ENCODE data around the gene AAK1.
A peak's percentile ranks its signal among the peaks of the same experiment; 100 is the strongest.
"Not testable (repeated sequence)": the region's sequence is repeated elsewhere in the genome, so short reads cannot be mapped to it uniquely, and the experiment has no call there.

The AAK1 gene

DNA sequence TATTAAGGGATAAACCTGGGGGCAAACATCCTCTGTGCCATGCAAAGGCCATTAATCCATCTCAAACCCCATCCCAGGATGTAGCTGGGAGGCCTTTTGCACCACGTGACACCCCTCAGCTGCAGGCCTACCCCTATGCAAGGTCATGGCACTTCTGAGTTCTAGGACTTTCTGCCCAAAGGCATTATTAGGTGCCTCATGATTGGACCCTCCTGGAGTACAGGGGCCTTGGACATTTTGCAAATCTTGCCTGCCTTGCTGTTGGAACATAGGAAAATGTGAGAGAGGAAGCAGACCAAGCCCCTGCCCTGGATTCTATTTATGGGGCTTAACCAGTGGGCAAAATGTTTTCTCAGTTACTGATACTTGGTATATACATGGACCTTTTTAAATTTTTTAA lies 162.1 kb downstream of the AAK1 start:
- DNase-seq = no peak

GRCh38 chr2:69477627-69478026 lies 165.9 kb downstream of the AAK1 start:
- no peak for DNase-seq

GRCh38 chr2:69474688-69475087 lies 168.9 kb downstream of the AAK1 start:
- DNase-seq = no peak

- DNase-seq = no peak
Observed at GRCh38 chr2:69471793-69472192, 171.7 kb downstream of the AAK1 start.

DNA sequence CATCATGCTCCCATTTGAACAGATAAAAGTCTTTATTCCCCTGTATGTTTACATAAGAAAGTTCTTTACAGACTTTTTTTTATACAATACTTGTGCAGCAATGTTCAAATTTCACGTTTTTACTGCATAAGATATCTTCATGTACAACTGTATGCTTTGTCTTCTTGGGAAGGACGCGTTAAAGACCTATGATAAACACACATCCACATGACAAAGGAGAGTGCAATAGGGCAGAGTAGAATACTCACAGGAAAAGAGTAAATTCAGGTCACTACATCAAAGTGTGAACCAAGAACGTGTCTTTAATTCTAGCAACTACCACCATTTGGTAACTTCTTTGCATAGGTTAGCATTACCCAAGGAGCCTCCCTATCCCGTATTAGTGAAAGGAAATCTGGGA lies 172.6 kb downstream of the AAK1 start:
- DNase-seq = no peak

GRCh38 chr2:69469784-69470183 lies 173.8 kb downstream of the AAK1 start:
- DNase-seq = no peak

DNA sequence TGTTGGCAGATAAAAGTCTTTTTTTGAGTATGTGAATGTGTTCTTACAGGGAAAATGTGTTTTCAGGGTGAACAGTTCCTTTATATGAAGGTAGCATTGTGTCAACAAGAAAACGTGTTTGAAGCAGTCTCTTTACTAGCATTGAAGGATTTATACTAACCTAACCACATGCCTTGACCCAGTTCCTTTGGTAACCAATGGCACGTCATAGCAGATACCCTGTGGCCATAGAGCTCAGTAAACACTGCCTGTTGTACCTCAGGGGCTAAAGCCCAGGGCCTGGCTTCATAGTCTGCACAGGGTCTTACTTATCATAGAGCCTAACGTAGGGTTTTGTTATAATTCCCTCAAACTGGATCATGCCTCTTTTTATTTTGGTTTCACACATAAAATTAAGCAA lies 174.2 kb downstream of the AAK1 start:
- DNase-seq = no peak

GRCh38 chr2:69466728-69467127 lies 176.8 kb downstream of the AAK1 start:
- DNase-seq = no peak

GRCh38 chr2:69465513-69466456 lies 177.8 kb downstream of the AAK1 start:
- no peak for DNase-seq

DNA sequence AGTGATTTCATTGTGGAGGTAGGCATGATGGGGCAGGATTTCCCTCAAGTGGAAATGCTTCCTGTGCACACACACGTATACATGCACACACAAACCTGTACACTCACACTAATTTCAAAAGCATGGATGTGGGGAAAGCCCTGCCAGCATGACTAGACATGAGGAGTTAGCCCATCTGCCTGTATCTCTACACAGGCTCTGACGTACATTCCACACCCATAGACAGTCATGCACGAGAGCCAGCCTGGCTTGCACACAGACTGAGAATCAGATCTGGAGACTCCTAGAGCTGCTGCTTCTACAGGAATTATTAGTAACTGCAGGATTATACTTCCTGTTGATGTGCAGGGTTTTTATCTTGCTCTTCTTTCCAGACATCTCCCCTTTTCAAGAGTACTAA lies 179.0 kb downstream of the AAK1 start:
- no peak for DNase-seq

DNA sequence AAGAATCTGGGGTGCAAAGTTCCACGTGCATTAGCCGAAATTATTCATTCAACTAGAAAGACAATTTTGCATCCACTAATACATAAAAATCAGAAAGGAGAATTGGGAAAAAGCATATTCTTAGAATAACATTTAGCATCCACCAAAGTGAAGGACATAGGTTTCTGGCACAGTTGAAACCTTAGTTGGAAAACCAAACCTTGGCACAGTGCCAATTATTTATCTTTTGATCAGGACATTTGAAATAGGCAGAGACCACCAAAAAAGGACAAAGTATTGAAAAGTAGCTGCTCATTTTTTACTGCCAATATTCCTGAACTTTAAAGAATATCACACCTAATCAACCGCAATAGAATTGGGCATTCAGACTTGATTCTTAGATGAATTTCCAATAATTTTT lies 180.8 kb downstream of the AAK1 start:
- DNase-seq = no peak

- DNase-seq = no peak
Observed at GRCh38 chr2:69461404-69461803, 182.1 kb downstream of the AAK1 start.

DNA sequence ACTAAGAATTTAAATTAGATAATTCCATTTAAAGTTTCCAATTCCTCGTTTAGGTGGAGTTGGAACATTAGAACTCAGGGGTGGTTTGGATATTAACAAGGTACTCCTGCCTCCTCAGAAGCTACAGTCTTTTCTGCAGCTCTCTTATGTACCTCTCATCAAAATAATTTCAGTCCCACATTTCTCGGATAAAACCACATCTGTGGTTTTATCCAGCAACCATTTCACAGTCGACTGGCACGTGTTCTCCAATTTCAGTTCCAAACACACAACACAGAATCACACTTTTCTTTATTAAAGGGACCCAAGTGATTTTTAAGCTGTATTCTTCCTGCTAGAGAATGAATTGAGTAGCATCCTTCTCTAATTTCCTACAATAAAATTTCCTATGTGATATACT lies 183.6 kb downstream of the AAK1 start:
- DNase-seq = no peak

DNA sequence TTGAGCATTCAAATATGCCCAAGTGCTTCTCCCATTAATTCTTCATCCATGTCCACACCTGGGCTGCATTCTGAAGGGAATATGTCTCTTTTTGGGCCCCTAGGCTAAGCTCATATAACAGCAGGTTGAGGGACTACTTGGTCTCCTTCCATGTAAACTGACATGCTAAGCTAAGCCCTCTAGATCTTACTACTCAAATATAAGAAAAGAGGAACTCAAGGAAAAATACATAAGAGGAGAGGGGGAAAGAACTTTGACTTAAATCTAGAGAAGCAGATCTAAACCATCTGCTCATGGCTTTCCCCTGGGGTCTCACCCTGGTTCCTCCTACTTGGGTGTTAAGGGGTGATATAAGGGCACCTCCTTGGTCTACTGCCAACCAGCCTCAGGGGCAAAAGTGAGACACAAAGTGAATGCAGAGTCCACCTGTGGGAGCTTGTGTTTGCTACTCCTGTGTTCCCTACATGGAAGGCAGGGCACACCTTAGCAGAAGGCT lies 186.5 kb downstream of the AAK1 start:
- DNase-seq = no peak

DNA sequence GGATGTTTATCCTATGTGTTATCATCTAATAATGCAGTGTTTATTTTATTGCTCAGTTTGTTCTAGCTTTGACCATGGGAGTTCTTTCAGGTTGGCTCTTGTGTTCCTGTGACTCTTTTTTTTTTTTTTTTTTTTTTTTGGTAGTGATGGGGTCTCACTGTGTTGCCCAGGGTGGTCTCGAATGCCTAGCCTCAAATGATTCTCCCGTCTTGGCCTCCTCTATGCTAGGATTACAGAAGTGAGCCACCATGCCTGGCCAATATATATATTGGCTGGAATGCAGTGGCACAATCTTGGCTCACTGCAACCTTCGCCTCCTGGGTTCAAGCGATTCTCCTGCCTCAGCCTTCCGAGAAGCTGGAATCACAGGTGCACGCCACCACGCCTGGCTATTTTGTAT lies 187.4 kb downstream of the AAK1 start:
- no peak for DNase-seq

GRCh38 chr2:69454976-69455375 lies 188.6 kb downstream of the AAK1 start:
- no peak for DNase-seq

- no peak for DNase-seq
Observed at GRCh38 chr2:69453475-69454129, 189.9 kb downstream of the AAK1 start.

DNA sequence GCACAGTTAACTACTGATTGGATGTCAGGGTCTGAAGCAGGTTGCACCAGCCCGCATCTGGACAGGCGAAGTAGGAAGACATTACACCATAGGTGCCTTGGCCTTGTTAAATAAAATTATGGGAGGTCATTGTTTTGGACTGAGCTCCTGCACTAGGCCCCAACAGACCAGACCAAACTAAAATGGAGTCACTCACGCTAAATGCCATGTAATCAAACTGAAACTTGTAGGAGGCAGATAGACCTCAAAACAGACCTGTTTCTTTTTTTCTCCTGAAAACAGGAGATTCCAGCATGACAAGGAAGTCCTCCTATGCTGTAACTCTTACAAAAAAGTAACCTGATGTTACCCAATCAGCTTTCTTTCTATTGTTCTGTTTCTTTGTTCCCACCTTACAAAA lies 190.9 kb downstream of the AAK1 start:
- no peak for DNase-seq

DNA sequence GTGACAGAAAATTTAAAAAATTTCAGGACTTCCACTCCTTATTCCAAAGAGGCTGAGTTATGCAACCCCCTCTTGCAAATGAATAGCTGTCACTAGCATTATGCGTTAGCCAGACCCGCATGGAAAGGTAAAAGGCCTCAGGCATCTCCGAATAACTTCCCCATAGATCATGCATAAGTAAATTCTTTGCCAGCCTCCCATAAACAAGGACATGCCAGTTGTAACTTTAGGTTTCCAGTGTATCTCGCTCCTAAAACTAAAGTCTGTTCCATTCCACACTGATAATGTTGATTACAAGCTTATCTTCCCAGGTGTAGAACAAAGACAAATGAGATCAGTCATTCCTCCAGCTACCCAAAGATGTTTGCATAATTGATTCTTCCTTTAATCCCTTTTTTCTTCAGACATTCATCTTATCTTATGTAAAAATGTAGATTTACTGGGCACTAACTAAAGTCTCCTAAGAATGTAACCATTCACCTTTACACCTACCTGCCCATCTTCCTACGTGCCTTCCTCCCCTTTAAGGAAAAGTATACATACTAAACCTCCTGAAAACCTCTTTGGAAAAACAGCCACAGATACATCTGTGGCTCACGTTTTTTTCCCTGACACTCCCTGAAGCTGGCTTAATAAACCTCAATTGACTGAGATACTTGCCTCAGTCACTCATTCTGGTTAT lies 192.7 kb downstream of the AAK1 start:
- no peak for DNase-seq

- no peak for DNase-seq
Observed at GRCh38 chr2:69449906-69450305, 193.6 kb downstream of the AAK1 start.

DNA sequence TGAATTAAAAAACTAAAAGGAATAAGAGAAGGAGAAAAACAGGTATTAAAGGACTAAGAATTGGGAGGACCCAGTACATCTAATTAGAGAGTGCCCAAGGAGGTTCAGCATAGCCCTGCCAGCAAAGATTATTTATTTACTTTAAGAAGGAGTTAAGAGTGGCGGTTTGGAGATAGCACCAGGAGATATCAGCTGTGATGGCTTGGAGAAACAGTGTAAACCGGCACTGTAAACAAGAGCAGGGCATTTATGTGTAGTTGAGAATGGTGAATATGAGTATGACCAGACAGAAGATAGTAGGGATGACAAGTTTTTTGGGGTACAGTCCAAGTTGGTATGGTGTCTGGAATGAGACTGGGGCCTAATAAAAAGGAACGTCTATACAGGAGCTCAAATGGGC lies 199.9 kb downstream of the AAK1 start:
- DNase-seq = not testable (repeated sequence)

GRCh38 chr2:69439499-69439898 lies 204.0 kb downstream of the AAK1 start:
- peak in 1 of 2 donors; percentile 36 for DNase-seq

- DNase-seq = no peak
Observed at GRCh38 chr2:69438580-69438979, 205.0 kb downstream of the AAK1 start.

GRCh38 chr2:69437751-69438154 lies 205.8 kb downstream of the AAK1 start:
- no peak for DNase-seq

All from CD4-positive, alpha-beta T cell treated with Interferon alpha-2 for 1 hour (primary cell).